Neuronal stem cell (in vitro differentiated cells): ENCODE data around the gene COX6B1.
A peak's percentile ranks its signal among the peaks of the same experiment; 100 is the strongest.

Experiments used
- DNase-seq: peaks from one replicate; pipeline ENCODE4 v3.0.0-alpha.2; 2013; ENCODE audit warnings: low spot score
- H2AFZ ChIP-seq: one replicate; pipeline ENCODE4 v1.6.1; 2013; ENCODE audit warnings: mild to moderate bottlenecking, low read length, inconsistent platforms
- H2AK5ac ChIP-seq: 2 replicates; pipeline ENCODE4 v1.6.1; 2013; ENCODE audit warnings: low read depth, mild to moderate bottlenecking, inconsistent platforms, low read length, moderate library complexity, mixed read lengths
- H2BK120ac ChIP-seq: 2 replicates; pipeline ENCODE4 v1.6.1; 2013; ENCODE audit warnings: low read depth, mild to moderate bottlenecking, inconsistent platforms, low read length, moderate library complexity, mixed read lengths
- H2BK12ac ChIP-seq: one replicate; pipeline ENCODE4 v1.6.1; 2013; ENCODE audit warnings: low read length, inconsistent platforms
- H2BK15ac ChIP-seq: 2 replicates; pipeline ENCODE4 v1.6.1; 2013; ENCODE audit warnings: mild to moderate bottlenecking, low read length, inconsistent platforms, mixed read lengths
- H2BK5ac ChIP-seq: one replicate; pipeline ENCODE4 v1.6.1; 2013; ENCODE audit warnings: inconsistent platforms, mild to moderate bottlenecking, low read length, moderate library complexity
- H3K14ac ChIP-seq: one replicate; pipeline ENCODE4 v1.6.1; 2013; ENCODE audit warnings: low read length, inconsistent platforms
- H3K18ac ChIP-seq: 2 replicates; pipeline ENCODE4 v1.6.1; 2013; ENCODE audit warnings: low read length, inconsistent platforms
- H3K23ac ChIP-seq: 2 replicates; pipeline ENCODE4 v1.6.1; 2013; ENCODE audit warnings: low read depth, mild to moderate bottlenecking, mixed read lengths, low read length, inconsistent platforms; ENCODE audit not compliant: poor library complexity
- H3K27ac ChIP-seq: replicated peaks from 3 replicates; pipeline ENCODE4 v1.5.1; 2013; ENCODE audit warnings: low read length, inconsistent platforms
- H3K27me3 ChIP-seq, 3 experiments: 2 replicates each; pipeline ENCODE4 v1.6.1; 2013; ENCODE audit warnings: low read length in 3 of 3, mild to moderate bottlenecking in 2 of 3, inconsistent platforms in 1 of 3, low read depth in 1 of 3, mixed read lengths in 1 of 3, moderate library complexity in 1 of 3; ENCODE audit not compliant: control insufficient read depth in 3 of 3, insufficient read depth in 3 of 3
- H3K36me3 ChIP-seq, 2 donors: replicated peaks in 1 of 2; 2 replicates each; pipeline ENCODE4 v1.6.1; 2013; ENCODE audit warnings: low read length in 2 of 2; ENCODE audit not compliant: control insufficient read depth in 2 of 2, insufficient read depth in 2 of 2
- H3K4ac ChIP-seq: 2 replicates; pipeline ENCODE4 v1.6.1; 2013; ENCODE audit warnings: inconsistent platforms, mild to moderate bottlenecking, low read length, moderate library complexity
- H3K4me1 ChIP-seq, 2 donors: 1 replicate in 1 of 2; 2 replicates in 1 of 2; pipeline ENCODE4 v1.6.1; 2013; ENCODE audit warnings: low read length in 2 of 2, low read depth in 1 of 2; ENCODE audit not compliant: control insufficient read depth in 2 of 2, insufficient read depth in 1 of 2
- H3K4me2 ChIP-seq: one replicate; pipeline ENCODE4 v1.6.1; 2013; ENCODE audit warnings: mild to moderate bottlenecking, low read length, inconsistent platforms; ENCODE audit not compliant: insufficient read depth, poor library complexity, severe bottlenecking
- H3K4me3 ChIP-seq, 2 donors: 2 replicates each; pipeline ENCODE4 v1.5.1; 2013; ENCODE audit warnings: low read length in 2 of 2, mild to moderate bottlenecking in 2 of 2, inconsistent platforms in 1 of 2, moderate library complexity in 1 of 2
- H3K79me1 ChIP-seq: one replicate; pipeline ENCODE4 v1.6.1; 2013; ENCODE audit warnings: low read depth, mild to moderate bottlenecking, inconsistent platforms, low read length, moderate library complexity
- H3K9ac ChIP-seq: one replicate; pipeline ENCODE4 v1.6.1; 2013; ENCODE audit warnings: mild to moderate bottlenecking, low read depth, low read length, inconsistent platforms; ENCODE audit not compliant: poor library complexity
- H3K9me3 ChIP-seq, 2 donors: replicated peaks in 1 of 2; 2 replicates each; pipeline versions ENCODE3 to v1.6.1; 2013; ENCODE audit warnings: low read length in 2 of 2, mild to moderate bottlenecking in 2 of 2, inconsistent platforms in 1 of 2, low read depth in 1 of 2, mixed read lengths in 1 of 2, moderate library complexity in 1 of 2; ENCODE audit not compliant: control insufficient read depth in 2 of 2, insufficient read depth in 1 of 2
- H4K8ac ChIP-seq: one replicate; pipeline ENCODE4 v1.6.1; 2013; ENCODE audit warnings: low read depth, mild to moderate bottlenecking, inconsistent platforms, low read length, moderate library complexity
- H4K91ac ChIP-seq: one replicate; pipeline ENCODE4 v1.6.1; 2013; ENCODE audit warnings: low read length, low read depth, mild to moderate bottlenecking, inconsistent platforms; ENCODE audit not compliant: poor library complexity
- WGBS, 2 donors: extraction: QIAGEN DNeasy Blood & Tissue Kit; methylation state at CpG; one replicate each; pipeline ENCODE4 v1.1.7; 2013; ENCODE audit warnings: missing lambda C conversion rate in 2 of 2, mixed read lengths in 1 of 2; ENCODE audit not compliant: insufficient read length in 2 of 2, insufficient replicate concordance in 1 of 2; ENCODE audit errors: extremely low coverage in 2 of 2; 5-methylcytosine and 5-hydroxymethylcytosine counted together

COX6B1 gene

GRCh38 chr19:35702223-35703012 is 54.3 kb downstream of the COX6B1 start:
- H2BK15ac ChIP-seq: no peak overlapping the region

GRCh38 chr19:35703343-35703742 is 55.2 kb downstream of the COX6B1 start:
- H3K4me3 ChIP-seq: peak overlapping the region in 1 of 2 donors; percentile 52
- no peak overlapping the region for H2BK120ac ChIP-seq
- H4K8ac ChIP-seq: no peak overlapping the region
- H3K79me1 ChIP-seq: no peaks in the 10 kb centered on the region
- no peak overlapping the region for H2AFZ ChIP-seq
- H3K4ac ChIP-seq: no peak overlapping the region
- H3K36me3 ChIP-seq: no peaks in the 10 kb centered on the region
- H2BK15ac ChIP-seq: no peak overlapping the region
- H3K23ac ChIP-seq: no peak overlapping the region
- H3K27me3 ChIP-seq: peaks cover 0 to 7% (median 0%) of the 10 kb centered on the region in 3 experiments
- H3K9ac ChIP-seq: no peak overlapping the region
- DNase-seq: no peak
- WGBS, 2 donors: no CpG with 5 or more reads among the region's 9 CpGs
- H4K91ac ChIP-seq: no peak overlapping the region
- H3K4me2 ChIP-seq: peak overlapping the region; percentile 11
- H3K14ac ChIP-seq: no peak overlapping the region
- no peak overlapping the region for H3K27ac ChIP-seq
- no peaks in the 10 kb centered on the region for H3K9me3 ChIP-seq
- H3K4me1 ChIP-seq: peaks cover 0 to 2% of the 10 kb centered on the region in 2 donors
- no peak overlapping the region for H2BK12ac ChIP-seq
- no peak overlapping the region for H2AK5ac ChIP-seq
- H2BK5ac ChIP-seq: no peak overlapping the region
- H3K18ac ChIP-seq: peak overlapping the region; percentile 44

More at GRCh38 chr19:35702223-35703012, 54.3 kb downstream of the COX6B1 start:
- H2AFZ ChIP-seq: peak overlapping the region; percentile 94
- H2AK5ac ChIP-seq: no peak overlapping the region
- H3K4me2 ChIP-seq: peak overlapping the region; percentile 84
- H3K27me3 ChIP-seq: peaks cover 0 to 7% (median 0%) of the 10 kb centered on the region in 3 experiments
- DNase-seq: peak; percentile 96
- whole genome bisulfite sequencing, 2 donors: no CpG with 5 or more reads among the region's 50 CpGs
- H3K79me1 ChIP-seq: no peaks in the 10 kb centered on the region
- peaks cover 0 to 2% of the 10 kb centered on the region in 2 donors for H3K4me1 ChIP-seq
- peak overlapping the region; percentile 57 to 85 for H3K4me3 ChIP-seq
- H3K4ac ChIP-seq: no peak overlapping the region
- H3K27ac ChIP-seq: no peak overlapping the region
- no peak overlapping the region for H2BK12ac ChIP-seq
- H2BK120ac ChIP-seq: no peak overlapping the region
- H3K9ac ChIP-seq: peak overlapping the region; percentile 80
- peak overlapping the region; percentile 45 for H4K8ac ChIP-seq
- no peaks in the 10 kb centered on the region for H3K9me3 ChIP-seq
- no peak overlapping the region for H2BK5ac ChIP-seq
- peak overlapping the region; percentile 63 for H3K14ac ChIP-seq
- no peak overlapping the region for H4K91ac ChIP-seq
- H3K18ac ChIP-seq: peak overlapping the region; percentile 89
- H3K36me3 ChIP-seq: no peaks in the 10 kb centered on the region
- peak overlapping the region; percentile 92 for H3K23ac ChIP-seq

- Histone ChIP-seq H3K79me1 (no peaks in the 10 kb centered on the region), H2BK12ac (no peak within 1 kb of the TSS), H3K23ac (no peak within 1 kb of the TSS), H2AFZ (no peak within 1 kb of the TSS), H3K4me2 (no peak within 1 kb of the TSS), H3K14ac (no peak within 1 kb of the TSS), H2BK120ac (no peak within 1 kb of the TSS), H3K4me3 (peak within 1 kb of the TSS in 1 of 2 donors; percentile 52), H2BK5ac (no peak within 1 kb of the TSS), H3K36me3 (no peaks in the 10 kb centered on the region), H4K91ac (no peak within 1 kb of the TSS), H2AK5ac (no peak within 1 kb of the TSS), H3K27me3 (peaks cover 0 to 7% (median 0%) of the 10 kb centered on the region in 3 experiments), H3K9me3 (no peaks in the 10 kb centered on the region), H3K27ac (no peak within 1 kb of the TSS), H3K9ac (no peak within 1 kb of the TSS), H3K4me1 (peaks cover 0 to 2% of the 10 kb centered on the region in 2 donors), H3K4ac (no peak within 1 kb of the TSS), H3K18ac (peak within 1 kb of the TSS; percentile 44), H4K8ac (no peak within 1 kb of the TSS), H2BK15ac (no peak within 1 kb of the TSS)
- WGBS, 2 donors: no CpG with 5 or more reads among the region's 24 CpGs
- peak; percentile 21 for DNase-seq
Observed at GRCh38 chr19:35704218-35704617, 56.1 kb downstream of the COX6B1 start, which contains the start of gene ZBTB32. TSS of gene ZBTB32 (plus strand) at chr19:35704558. CDS start at chr19:35714627, 10,069 bp downstream.
